Activated CD8-positive, alpha-beta memory T cell treated with anti-CD3 and anti-CD28 coated beads, Interleukin-2, amount 10 ng/mL, durations not matched to agents 7 days and 5 days (primary cell): ENCODE results near the gene DNAJB5. TPM values are rescaled to one million over a fixed set of nuclear protein-coding genes. Genes with fewer than 3 reads are reported as not detected.
"Not testable (repeated sequence)": the region's sequence is repeated elsewhere in the genome, so short reads cannot be mapped to it uniquely, and the experiment has no call there.

Experiments
- ATAC-seq: fragments of 150-1000 bp; cut with Tn5 transposase; one replicate; pipeline ENCODE4 v1.10.0; 2021; ENCODE audit warnings: moderate library complexity
- CTCF ChIA-PET: fragments of 350-600 bp; sonication (Branson Sonifier 250); formaldehyde crosslinking; loops from one replicate; lab custom pipeline; 2021; ENCODE audit warnings: antibody characterized with exemption; lab: Charles Lee
- DNase-seq: peaks from one replicate; pipeline ENCODE4 v3.0.0-alpha.2; 2020
- H3K27ac Mint-ChIP-seq: one replicate; pipeline ENCODE4 v1.8.0; 2021; ENCODE audit warnings: mild to moderate bottlenecking, mixed read lengths
- H3K27me3 Mint-ChIP-seq: one replicate; pipeline ENCODE4 v1.8.0; 2021; ENCODE audit warnings: mixed read lengths
- H3K36me3 Mint-ChIP-seq: one replicate; pipeline ENCODE4 v1.8.0; 2021; ENCODE audit warnings: mild to moderate bottlenecking, mixed read lengths
- H3K4me1 Mint-ChIP-seq: one replicate; pipeline ENCODE4 v1.8.0; 2021; ENCODE audit warnings: mixed read lengths
- H3K4me3 Mint-ChIP-seq: one replicate; pipeline ENCODE4 v1.8.0; 2021; ENCODE audit warnings: mild to moderate bottlenecking, moderate library complexity, mixed read lengths
- H3K9me3 Mint-ChIP-seq: one replicate; pipeline ENCODE4 v1.8.0; 2022; ENCODE audit warnings: low read depth, mixed read lengths
- total RNA-seq, 2 experiments: library from RNA; stranded (reverse); gene quantifications; one replicate each; pipeline ENCODE4 v1.2.3, GENCODE V29; 2021

DNAJB5 gene
- total RNA-seq, 2 experiments from 2014 or later = 5.2 to 5.5 TPM

GRCh38 chr9:34996905-34997279 lies 7.3 kb downstream of the DNAJB5 start:
- H3K9me3 Mint-ChIP-seq = no peaks in the 10 kb centered on the region
- CTCF ChIA-PET = interaction anchor here (0.6 to 1.2 kb wide), 2 partner anchors 12 to 403 kb away, joined by 3 to 4 read pairs; no protein-coding TSS in a partner anchor
- ATAC-seq (no peak), DNase-seq (no peak)
- no peak overlapping the region for H3K27ac Mint-ChIP-seq
- no peak overlapping the region for H3K4me3 Mint-ChIP-seq
- H3K4me1 Mint-ChIP-seq = peaks cover 10% of the 10 kb centered on the region
- H3K36me3 Mint-ChIP-seq = no peaks in the 10 kb centered on the region
- no peaks in the 10 kb centered on the region for H3K27me3 Mint-ChIP-seq

- Mint-ChIP-seq H3K4me1 (peaks cover 10% of the 10 kb centered on the region), H3K27ac (no peak overlapping the region), H3K36me3 (no peaks in the 10 kb centered on the region)
Observed at GRCh38 chr9:34997379-34997781, 7.8 kb downstream of the DNAJB5 start.

GRCh38 chr9:34998266-34998665 lies 8.7 kb downstream of the DNAJB5 start:
- CTCF ChIA-PET = interaction anchor here (1.3 kb wide), 1 partner anchor 82 kb away, joined by 3 read pairs; the partner anchor contains the start of gene FANCG
- no peaks in the 10 kb centered on the region for H3K36me3 Mint-ChIP-seq
- ATAC-seq = no peak
- no peak for DNase-seq
- H3K27ac Mint-ChIP-seq = no peak overlapping the region
- no peaks in the 10 kb centered on the region for H3K9me3 Mint-ChIP-seq
- peaks cover 16% of the 10 kb centered on the region for H3K4me1 Mint-ChIP-seq
- H3K27me3 Mint-ChIP-seq = no peaks in the 10 kb centered on the region
- H3K4me3 Mint-ChIP-seq = no peak overlapping the region

More at GRCh38 chr9:34997379-34997781, 7.8 kb downstream of the DNAJB5 start:
- Mint-ChIP-seq H3K27me3 (no peaks in the 10 kb centered on the region), H3K9me3 (no peaks in the 10 kb centered on the region), H3K4me3 (no peak overlapping the region)
- ATAC-seq = no peak
- CTCF ChIA-PET = interaction anchor here (0.6 to 1.3 kb wide), 3 partner anchors 12 to 403 kb away, joined by 3 to 4 read pairs (median 3); partner anchors contain the start of gene FANCG
- no peak for DNase-seq

- Mint-ChIP-seq H3K4me1 (peaks cover 16% of the 10 kb centered on the region), H3K27ac (no peak overlapping the region), H3K36me3 (no peaks in the 10 kb centered on the region), H3K4me3 (no peak overlapping the region), H3K9me3 (no peaks in the 10 kb centered on the region), H3K27me3 (no peaks in the 10 kb centered on the region)
- ATAC-seq (no peak), DNase-seq (no peak)
- CTCF ChIA-PET = no interaction called here
Observed at GRCh38 chr9:34999576-34999975, 10.0 kb downstream of the DNAJB5 start.

- no peaks in the 10 kb centered on the region for H3K27me3 Mint-ChIP-seq
- ATAC-seq (no peak), DNase-seq (no peak)
- H3K36me3 Mint-ChIP-seq = no peaks in the 10 kb centered on the region
- H3K27ac Mint-ChIP-seq = no peak overlapping the region
- CTCF ChIA-PET = interaction anchor here (1.2 kb wide), 1 partner anchor 18 kb away, joined by 4 read pairs; no protein-coding TSS in a partner anchor
- H3K4me3 Mint-ChIP-seq = no peak overlapping the region
- H3K4me1 Mint-ChIP-seq = peaks cover 16% of the 10 kb centered on the region
- no peaks in the 10 kb centered on the region for H3K9me3 Mint-ChIP-seq
Observed at GRCh38 chr9:35000535-35001284, 11.2 kb downstream of the DNAJB5 start.

GRCh38 chr9:35001285-35001677 lies 11.7 kb downstream of the DNAJB5 start:
- H3K27ac Mint-ChIP-seq = no peak overlapping the region

GRCh38 chr9:35001803-35002502 lies 12.4 kb downstream of the DNAJB5 start:
- DNase-seq (no peak), ATAC-seq (peak; percentile 23)
- CTCF ChIA-PET = interaction anchor here (1.2 to 1.8 kb wide), 3 partner anchors 17 to 102 kb away, joined by 4 to 5 read pairs (median 4); no protein-coding TSS in a partner anchor
- no peaks in the 10 kb centered on the region for H3K9me3 Mint-ChIP-seq
- H3K4me3 Mint-ChIP-seq = no peak overlapping the region
- peaks cover 16% of the 10 kb centered on the region for H3K4me1 Mint-ChIP-seq
- no peaks in the 10 kb centered on the region for H3K27me3 Mint-ChIP-seq
- no peaks in the 10 kb centered on the region for H3K36me3 Mint-ChIP-seq
- H3K27ac Mint-ChIP-seq = no peak overlapping the region

More at GRCh38 chr9:35001285-35001677, 11.7 kb downstream of the DNAJB5 start:
- peaks cover 16% of the 10 kb centered on the region for H3K4me1 Mint-ChIP-seq
- DNase-seq = no peak
- CTCF ChIA-PET = interaction anchor here (1.2 to 1.8 kb wide), 2 partner anchors 18 to 102 kb away, joined by 4 read pairs; no protein-coding TSS in a partner anchor
- H3K27me3 Mint-ChIP-seq = no peaks in the 10 kb centered on the region
- no peak overlapping the region for H3K4me3 Mint-ChIP-seq
- H3K36me3 Mint-ChIP-seq = no peaks in the 10 kb centered on the region
- ATAC-seq = no peak
- H3K9me3 Mint-ChIP-seq = no peaks in the 10 kb centered on the region

GRCh38 chr9:35002623-35003022 lies 13.1 kb downstream of the DNAJB5 start:
- Mint-ChIP-seq H3K36me3 (peaks cover 1% of the 10 kb centered on the region), H3K9me3 (no peaks in the 10 kb centered on the region), H3K4me1 (peaks cover 16% of the 10 kb centered on the region), H3K27me3 (no peaks in the 10 kb centered on the region), H3K27ac (no peak overlapping the region), H3K4me3 (no peak overlapping the region)
- ATAC-seq (no peak), DNase-seq (no peak)
- CTCF ChIA-PET = interaction anchor here (1.5 to 1.8 kb wide), 2 partner anchors 18 to 103 kb away, joined by 4 to 5 read pairs; no protein-coding TSS in a partner anchor

GRCh38 chr9:35004299-35004698 lies 14.8 kb downstream of the DNAJB5 start:
- not testable (repeated sequence) for H3K36me3 Mint-ChIP-seq

GRCh38 chr9:35010351-35010958 lies 20.9 kb downstream of the DNAJB5 start:
- Mint-ChIP-seq H3K36me3 (peaks cover 27% of the 10 kb centered on the region), H3K4me3 (no peak overlapping the region), H3K27ac (no peak overlapping the region), H3K4me1 (no peaks in the 10 kb centered on the region), H3K9me3 (peaks cover 12% of the 10 kb centered on the region), H3K27me3 (no peaks in the 10 kb centered on the region)
- DNase-seq (no peak), ATAC-seq (no peak)
- CTCF ChIA-PET = interaction anchor here (1.5 kb wide), 1 partner anchor 16 kb away, joined by 3 read pairs; no protein-coding TSS in a partner anchor

More at GRCh38 chr9:35004299-35004698, 14.8 kb downstream of the DNAJB5 start:
- CTCF ChIA-PET, H3K9me3 Mint-ChIP-seq, H3K27ac Mint-ChIP-seq, H3K27me3 Mint-ChIP-seq, ATAC-seq, DNase-seq, H3K4me3 Mint-ChIP-seq: not testable (repeated sequence)
- H3K4me1 Mint-ChIP-seq = peaks cover 16% of the 10 kb centered on the region

- Mint-ChIP-seq H3K36me3 (peaks cover 22% of the 10 kb centered on the region), H3K4me1 (no peaks in the 10 kb centered on the region), H3K9me3 (peaks cover 14% of the 10 kb centered on the region), H3K4me3 (no peak overlapping the region), H3K27me3 (no peaks in the 10 kb centered on the region), H3K27ac (no peak overlapping the region)
- no peak for DNase-seq
- ATAC-seq = no peak
- CTCF ChIA-PET = interaction anchor here (1.3 kb wide), 1 partner anchor 115 kb away, joined by 5 read pairs; no protein-coding TSS in a partner anchor
Observed at GRCh38 chr9:35014517-35014916, 25.0 kb downstream of the DNAJB5 start.

GRCh38 chr9:35023443-35023842 lies 33.9 kb downstream of the DNAJB5 start:
- ATAC-seq, DNase-seq, H3K27me3 Mint-ChIP-seq, CTCF ChIA-PET, H3K9me3 Mint-ChIP-seq, H3K27ac Mint-ChIP-seq, H3K36me3 Mint-ChIP-seq, H3K4me3 Mint-ChIP-seq, H3K4me1 Mint-ChIP-seq: not testable (repeated sequence)

- Mint-ChIP-seq H3K9me3 (no peaks in the 10 kb centered on the region), H3K4me3 (no peak overlapping the region), H3K27me3 (no peaks in the 10 kb centered on the region), H3K27ac (no peak overlapping the region), H3K4me1 (peaks cover 10% of the 10 kb centered on the region), H3K36me3 (no peaks in the 10 kb centered on the region)
- CTCF ChIA-PET = interaction anchor here (0.8 to 1.2 kb wide), 3 partner anchors 42 to 935 kb away, joined by 3 to 4 read pairs (median 4); no protein-coding TSS in a partner anchor
- DNase-seq (no peak), ATAC-seq (no peak)
Observed at GRCh38 chr9:35026671-35027070, 37.1 kb downstream of the DNAJB5 start.
